HG02852 (cell line): ENCODE data around the gene NPNT.

Experiments used
- ATAC-seq: cut with Tn5 transposase; IDR thresholded peaks from one replicate; pipeline ENCODE4 v1.9.1; 2021; ENCODE audit warnings: mild to moderate bottlenecking, moderate library complexity; ENCODE audit not compliant: unreplicated experiment

Gene NPNT

GRCh38 chr4:105969575-105969974, 74.3 kb downstream of the NPNT start:
- ATAC-seq = no peak

GRCh38 chr4:105970371-105970770, 75.1 kb downstream of the NPNT start:
- ATAC-seq = no peak

GRCh38 chr4:105971036-105971435, 75.8 kb downstream of the NPNT start:
- no peak for ATAC-seq

- no peak for ATAC-seq
Measured at GRCh38 chr4:105972946-105973621, 77.8 kb downstream of the NPNT start.

- ATAC-seq = no peak
Measured at GRCh38 chr4:105976915-105977314, 81.6 kb downstream of the NPNT start.

- no peak for ATAC-seq
Measured at GRCh38 chr4:105978684-105979296, 83.5 kb downstream of the NPNT start.

GRCh38 chr4:105979506-105979905, 84.2 kb downstream of the NPNT start:
- no peak for ATAC-seq

GRCh38 chr4:105988671-105989070, 93.4 kb downstream of the NPNT start:
- ATAC-seq = no peak

- no peak for ATAC-seq
Measured at GRCh38 chr4:105989485-105990242, 94.4 kb downstream of the NPNT start.

GRCh38 chr4:105990933-105991332, 95.7 kb downstream of the NPNT start:
- peak; percentile 36 for ATAC-seq

- no peak for ATAC-seq
Measured at GRCh38 chr4:105991726-105992125, 96.5 kb downstream of the NPNT start.

GRCh38 chr4:105992641-105993305, 97.5 kb downstream of the NPNT start:
- no peak for ATAC-seq

- ATAC-seq = no peak
Measured at GRCh38 chr4:105994061-105994460, 98.8 kb downstream of the NPNT start.

GRCh38 chr4:105994841-105995501, 99.7 kb downstream of the NPNT start:
- no peak for ATAC-seq

- no peak for ATAC-seq
Measured at GRCh38 chr4:105996845-105997244, 101.6 kb downstream of the NPNT start.

- no peak for ATAC-seq
Measured at GRCh38 chr4:105998171-105999063, 103.1 kb downstream of the NPNT start.

GRCh38 chr4:106002994-106003393, 107.7 kb downstream of the NPNT start:
- ATAC-seq = no peak

- no peak for ATAC-seq
Measured at GRCh38 chr4:106010761-106011160, 115.5 kb downstream of the NPNT start.

GRCh38 chr4:106011387-106011786, 116.1 kb downstream of the NPNT start:
- no peak for ATAC-seq

- ATAC-seq = no peak
Measured at GRCh38 chr4:106017975-106018374, 122.7 kb downstream of the NPNT start.
